IMR-90 (cell line): Measurements from ENCODE around the gene KCNK4. TPM values are rescaled to one million over a fixed set of nuclear protein-coding genes. Genes with fewer than 3 reads are reported as not detected.

ENCODE experiments used
- ATAC-seq: fragments of 200-7000 bp; cut with Tn5 transposase; 2 replicates; pipeline ENCODE4 v1.9.1; 2020; ENCODE audit warnings: low read depth, mild to moderate bottlenecking, moderate library complexity
- BruUV-seq: library from RNA; stranded (reverse); fragments of 400-500 nt; replicated peaks from 2 replicates; lab custom pipeline; 2021; lab: Mats Ljungman, UMichigan
- CTCF ChIA-PET: fragments of 300-600 bp; formaldehyde crosslinking; extraction: SDS; loops from one replicate; lab custom pipeline; 2021; ENCODE audit warnings: antibody characterized with exemption; lab: Yijun Ruan, JAX
- POLR2A ChIA-PET: fragments of 300-600 bp; sonication (Branson Sonifier 250); formaldehyde crosslinking; loops from one replicate; lab custom pipeline; 2022; ENCODE audit warnings: antibody characterized with exemption; ENCODE audit not compliant: unreplicated experiment; lab: Charles Lee
- DNase-seq: peaks from one replicate; pipeline ENCODE4 v3.0.0; 2013
- H2AFZ ChIP-seq: replicated peaks from 2 replicates; pipeline ENCODE3; 2013; ENCODE audit warnings: low read length, mild to moderate bottlenecking; ENCODE audit not compliant: poor library complexity
- H2AK5ac ChIP-seq: 2 replicates; pipeline ENCODE4 v1.6.1; 2013; ENCODE audit warnings: low read depth, low read length, inconsistent platforms
- H2AK9ac ChIP-seq: replicated peaks from 2 replicates; pipeline ENCODE3; 2013; ENCODE audit warnings: mild to moderate bottlenecking, low read depth, low read length, moderate library complexity; ENCODE audit not compliant: poor library complexity
- H2BK120ac ChIP-seq: 2 replicates; pipeline ENCODE4 v1.6.1; 2013; ENCODE audit warnings: low read depth, low read length, inconsistent platforms
- H2BK15ac ChIP-seq: 3 replicates; pipeline ENCODE4 v1.6.1; 2013; ENCODE audit warnings: low read depth, low read length, inconsistent platforms
- H2BK20ac ChIP-seq: 2 replicates; pipeline ENCODE4 v1.6.1; 2013; ENCODE audit warnings: low read depth, mild to moderate bottlenecking, inconsistent platforms, low read length, moderate library complexity
- H2BK5ac ChIP-seq: 2 replicates; pipeline ENCODE4 v1.6.1; 2013; ENCODE audit warnings: mild to moderate bottlenecking, low read depth, low read length, inconsistent platforms; ENCODE audit not compliant: poor library complexity, severe bottlenecking
- H3K14ac ChIP-seq: replicated peaks from 2 replicates; pipeline ENCODE4 v1.6.1; 2013; ENCODE audit warnings: low read depth, low read length, inconsistent platforms
- H3K18ac ChIP-seq: 2 replicates; pipeline ENCODE4 v1.6.1; 2013; ENCODE audit warnings: low read depth, low read length, control low read depth
- H3K23ac ChIP-seq: 2 replicates; pipeline ENCODE4 v1.6.1; 2013; ENCODE audit warnings: low read depth, low read length, inconsistent platforms
- H3K27ac ChIP-seq: 2 replicates; pipeline ENCODE4 v1.5.1; 2013; ENCODE audit warnings: mild to moderate bottlenecking, control low read depth, low read length; ENCODE audit not compliant: insufficient read depth
- H3K27me3 ChIP-seq: 2 replicates; pipeline ENCODE4 v1.6.1; 2013; ENCODE audit warnings: low read length; ENCODE audit not compliant: control insufficient read depth, insufficient read depth
- H3K36me3 ChIP-seq: 2 replicates; pipeline ENCODE4 v1.6.1; 2013; ENCODE audit warnings: low read length, mixed read lengths; ENCODE audit not compliant: control insufficient read depth, insufficient read depth
- H3K4ac ChIP-seq: 2 replicates; pipeline ENCODE4 v1.6.1; 2013; ENCODE audit warnings: low read depth, low read length, inconsistent platforms
- H3K4me1 ChIP-seq: 2 replicates; pipeline ENCODE4 v1.6.1; 2013; ENCODE audit warnings: low read length, mixed read lengths; ENCODE audit not compliant: control insufficient read depth, insufficient read depth
- H3K4me2 ChIP-seq: 2 replicates; pipeline ENCODE4 v1.6.1; 2013; ENCODE audit warnings: low read depth, mild to moderate bottlenecking, control low read depth, low read length, moderate library complexity
- H3K4me3 ChIP-seq: 2 replicates; pipeline ENCODE4 v1.5.1; 2013; ENCODE audit warnings: low read depth, mild to moderate bottlenecking, control low read depth, low read length, moderate library complexity; ENCODE audit not compliant: insufficient read depth
- H3K56ac ChIP-seq: 2 replicates; pipeline ENCODE4 v1.6.1; 2013; ENCODE audit warnings: low read length, inconsistent platforms; ENCODE audit not compliant: insufficient read depth; ENCODE audit errors: extremely low read depth
- H3K79me1 ChIP-seq, 2 experiments: 2 replicates each; pipeline ENCODE4 v1.6.1; 2013; ENCODE audit warnings: low read length in 2 of 2, inconsistent platforms in 1 of 2, low read depth in 1 of 2
- H3K9ac ChIP-seq: 2 replicates; pipeline ENCODE4 v1.6.1; 2013; ENCODE audit warnings: low read depth, low read length, control low read depth
- H3K9me1 ChIP-seq: 2 replicates; pipeline ENCODE4 v1.6.1; 2013; ENCODE audit warnings: low read length, inconsistent platforms; ENCODE audit not compliant: insufficient read depth
- H3K9me3 ChIP-seq: 2 replicates; pipeline ENCODE4 v1.6.1; 2013; ENCODE audit warnings: low read length; ENCODE audit not compliant: control insufficient read depth, insufficient read depth
- H4K20me1 ChIP-seq: 2 replicates; pipeline ENCODE4 v1.6.1; 2013; ENCODE audit warnings: low read length, inconsistent platforms; ENCODE audit not compliant: insufficient read depth
- H4K5ac ChIP-seq: 2 replicates; pipeline ENCODE4 v1.6.1; 2013; ENCODE audit warnings: mild to moderate bottlenecking, low read depth, low read length, control low read depth
- H4K8ac ChIP-seq, 2 experiments: 2 replicates each; pipeline ENCODE4 v1.6.1; 2013; ENCODE audit warnings: low read depth in 2 of 2, low read length in 2 of 2, control low read depth in 1 of 2, inconsistent platforms in 1 of 2
- H4K91ac ChIP-seq: 2 replicates; pipeline ENCODE4 v1.6.1; 2013; ENCODE audit warnings: low read depth, low read length, inconsistent platforms; ENCODE audit not compliant: insufficient read depth
- MAZ ChIP-seq: IDR thresholded peaks from 2 replicates; pipeline ENCODE4 v1.6.1; 2012; ENCODE audit warnings: low read depth, mild to moderate bottlenecking, low read length, improper control_type of control experiment, moderate library complexity, borderline replicate concordance
- MXI1 ChIP-seq: IDR thresholded peaks from 2 replicates; pipeline ENCODE4 v1.6.1; 2012; ENCODE audit warnings: low read depth, mild to moderate bottlenecking, low read length, moderate library complexity, borderline replicate concordance
- WGBS, 2 experiments: methylation state at CpG; one replicate each; pipeline versions ENCODE4 v1.1.5 to v1.1.7; 2013; ENCODE audit warnings: missing lambda C conversion rate in 2 of 2; ENCODE audit not compliant: insufficient read length in 1 of 2; ENCODE audit errors: extremely low coverage in 2 of 2; 5-methylcytosine and 5-hydroxymethylcytosine counted together
- dilution Hi-C: fragments of 300-500 bp; cut with HindIII; formaldehyde crosslinking; loops from one replicate; pipeline ENCODE4 v1.14.3; 2018; ENCODE audit warnings: low sequenced_read_pairs; ENCODE audit not compliant: unreplicated experiment
- in situ Hi-C: fragments of 300-500 bp; cut with MboI; formaldehyde crosslinking; loops from 3 replicates; pipeline ENCODE4 v1.14.3; 2019; ENCODE audit warnings: low sequenced_read_pairs, inconsistent platforms, mixed read lengths
- intact Hi-C: fragments of 100-400 bp; cut with micrococcal nuclease; formaldehyde crosslinking; loops from 2 replicates; pipeline ENCODE4 v1.10.0; 2022
- polyA plus RNA-seq, 3 experiments: library from polyadenylated mRNA; depleted of rRNA; stranded (reverse); fragments of >200 nt; gene quantifications; 2 replicates each; pipeline ENCODE4 v1.2.3, GENCODE V29; 2012; ENCODE audit warnings: low replicate concordance in 1 of 3
- total RNA-seq: library from RNA; depleted of rRNA; stranded (reverse); fragments of >200 nt; gene quantifications from 2 replicates; pipeline ENCODE4 v1.2.3, GENCODE V29; 2012
- TF ChIP-seq, protein P1 (sequence below): fragments of 150-350 bp; IDR thresholded peaks from 2 replicates; pipeline ENCODE4 v1.6.1; 2016; ENCODE audit warnings: low read depth, mild to moderate bottlenecking, low read length, moderate library complexity, borderline replicate concordance

The KCNK4 gene
- total and polyA plus RNA-seq, 2 of the 4 experiments (the other 2 are of a cell fraction), result not detected

DNA sequence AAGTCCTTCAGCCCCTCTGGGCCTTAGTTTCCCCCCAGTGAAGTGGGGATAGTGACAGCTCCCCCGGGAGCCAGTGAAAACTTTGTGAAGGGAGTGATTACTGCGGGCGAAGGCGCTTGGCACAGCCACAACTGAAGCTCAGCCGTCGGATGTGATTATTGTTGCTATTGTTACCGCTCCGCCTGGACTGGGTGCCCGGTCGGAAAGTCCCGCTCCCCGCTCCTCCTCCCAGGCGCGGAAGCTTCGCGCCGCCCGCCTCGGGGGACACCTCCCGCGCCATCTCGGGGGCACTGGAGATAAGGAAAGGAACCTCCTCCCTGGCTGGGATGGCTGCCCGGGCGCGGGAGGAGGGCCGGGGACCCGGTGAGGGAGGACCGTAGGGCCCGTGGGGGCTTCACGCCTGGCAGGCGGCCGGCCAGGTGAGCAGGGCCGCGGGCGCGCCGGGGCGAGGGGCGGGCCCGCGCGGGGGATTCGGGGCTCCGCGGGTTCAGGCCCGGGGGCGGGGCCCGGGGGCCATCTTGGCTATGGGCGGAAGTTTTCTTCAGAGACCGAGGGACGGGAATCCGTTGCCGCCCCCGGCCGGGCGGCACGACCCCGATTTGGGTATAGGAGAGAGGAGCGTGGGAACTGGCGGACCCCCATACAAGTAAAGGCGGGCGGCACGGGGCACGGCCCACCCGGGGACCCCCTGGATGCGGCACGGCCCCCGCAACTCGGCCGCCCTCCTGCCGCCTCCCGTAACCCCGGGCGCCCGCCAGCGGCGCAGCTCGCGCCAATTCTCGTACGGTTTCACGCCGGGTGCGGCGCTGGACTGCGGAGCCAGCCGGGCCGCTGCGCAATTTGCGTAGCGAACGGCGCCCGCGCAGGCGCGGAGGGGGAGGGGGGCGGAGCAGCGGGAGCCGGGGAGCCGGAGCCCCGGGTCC, 5.9 kb upstream of the KCNK4 start, which contains the start of gene GPR137:
TSS of gene GPR137 (plus strand) at position 887 of the 923 bp plus-strand sequence. CDS start 677 bp downstream, outside the sequence.
- dilution Hi-C loops (no loop called here), in situ Hi-C loops (no loop called here), intact Hi-C loops (loop anchor here (1.0 kb wide), 1 partner anchor 33 kb away; no protein-coding TSS in a partner anchor)
- TF ChIP-seq MXI1, result 0 out of 2 replicates have a peak, but pooled peaks have one; percentile 16
- TF ChIP-seq, protein P1, sequence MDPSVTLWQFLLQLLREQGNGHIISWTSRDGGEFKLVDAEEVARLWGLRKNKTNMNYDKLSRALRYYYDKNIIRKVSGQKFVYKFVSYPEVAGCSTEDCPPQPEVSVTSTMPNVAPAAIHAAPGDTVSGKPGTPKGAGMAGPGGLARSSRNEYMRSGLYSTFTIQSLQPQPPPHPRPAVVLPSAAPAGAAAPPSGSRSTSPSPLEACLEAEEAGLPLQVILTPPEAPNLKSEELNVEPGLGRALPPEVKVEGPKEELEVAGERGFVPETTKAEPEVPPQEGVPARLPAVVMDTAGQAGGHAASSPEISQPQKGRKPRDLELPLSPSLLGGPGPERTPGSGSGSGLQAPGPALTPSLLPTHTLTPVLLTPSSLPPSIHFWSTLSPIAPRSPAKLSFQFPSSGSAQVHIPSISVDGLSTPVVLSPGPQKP, result no peak
- TF ChIP-seq MAZ, result peak; percentile 18; the same call in 1 of the 2 replicates
- POLR2A ChIA-PET, result no interaction called here
- Histone ChIP-seq H3K23ac (peak within 1 kb of the TSS; percentile 87; the same call in 1 of the 2 replicates), H2BK5ac (peak within 1 kb of the TSS; percentile 60), H3K9ac (peak within 1 kb of the TSS; percentile 75), H2AK5ac (peak within 1 kb of the TSS; percentile 95), H4K5ac (peak within 1 kb of the TSS; percentile 56), H3K4me3 (peak within 1 kb of the TSS; percentile 71), H3K56ac (peak within 1 kb of the TSS; percentile 55), H3K4ac (peak within 1 kb of the TSS; percentile 81), H2BK120ac (no peak within 1 kb of the TSS), H4K91ac (peak within 1 kb of the TSS; percentile 55), H2BK15ac (no peak within 1 kb of the TSS), H2BK20ac (no peak within 1 kb of the TSS), H3K14ac (peak within 1 kb of the TSS; percentile 86), H3K27me3 (peaks cover 2% of the 10 kb centered on the region; the same call in 1 of the 2 replicates), H3K4me1 (peaks cover 8% of the 10 kb centered on the region), H2AK9ac (peak within 1 kb of the TSS; percentile 99), H3K18ac (peak within 1 kb of the TSS; percentile 17; the same call in 1 of the 2 replicates), H3K9me3 (no peaks in the 10 kb centered on the region), H2AFZ (peak within 1 kb of the TSS; percentile 93), H3K9me1 (peaks cover 5% of the 10 kb centered on the region; the same call in 1 of the 2 replicates), H3K4me2 (peak within 1 kb of the TSS; percentile 95), H3K27ac (peak within 1 kb of the TSS; percentile 86), H3K79me1 (peaks cover 15 to 39% of the 10 kb centered on the region in 2 experiments), H4K20me1 (no peaks in the 10 kb centered on the region), H4K8ac (peak within 1 kb of the TSS; percentile 91 to 92; a peak in 3 of 4 replicates), H3K36me3 (peaks cover 6% of the 10 kb centered on the region; the same call in 1 of the 2 replicates)
- ATAC-seq (peak; percentile 73), DNase-seq (peak; percentile 56)
- WGBS, 2 experiments, result 0% methylated on average over 37 of the region's 102 CpGs; no CpG with 5 or more reads in 1 of the 2 experiments
- BruUV-seq, result no TSS peak
- CTCF ChIA-PET, result interaction anchor here (1.6 kb wide), 1 partner anchor 20 kb away, joined by 4 read pairs; the partner anchor contains the start of gene ESRRA
